B cell (primary cell): ENCODE data around the gene NDRG2. TPM values are rescaled to one million over a fixed set of nuclear protein-coding genes. Genes with fewer than 3 reads are reported as not detected.

Source experiments
- ATAC-seq: fragments of 200-7000 bp; cut with Tn5 transposase; one replicate; pipeline ENCODE4 v1.10.0; 2021; ENCODE audit warnings: low read depth, mild to moderate bottlenecking, moderate number of reproducible peaks, moderate library complexity
- CTCF ChIA-PET: fragments of 350-600 bp; sonication (Branson Sonifier 250); formaldehyde crosslinking; loops from one replicate; lab custom pipeline; 2021; ENCODE audit warnings: antibody characterized with exemption, inconsistent platforms; lab: Charles Lee
- POLR2A ChIA-PET: fragments of 350-600 bp; sonication (Branson Sonifier 250); formaldehyde crosslinking; loops from one replicate; lab custom pipeline; 2021; ENCODE audit warnings: antibody characterized with exemption; lab: Charles Lee
- DNase-seq: peaks from one replicate; pipeline ENCODE4 v3.0.0; 2013
- H2AFZ ChIP-seq: 2 replicates; pipeline ENCODE4 v1.6.1; 2012; ENCODE audit warnings: mild to moderate bottlenecking, low read depth, low read length; ENCODE audit not compliant: insufficient read depth, poor library complexity, severe bottlenecking
- H3K27ac ChIP-seq, 2 donors: 1 replicate in 1 of 2; 2 replicates in 1 of 2; pipeline ENCODE4 v1.5.1; 2012 to 2013; ENCODE audit warnings: low read length in 2 of 2, mild to moderate bottlenecking in 2 of 2, moderate library complexity in 1 of 2
- H3K27me3 ChIP-seq, 4 experiments: fragments of 200-600 bp in 1 of 4; sonication (generic) in 1 of 4; replicated peaks in 1 of 4; 1 replicate in 2 of 4; 2 replicates in 2 of 4; pipeline versions ENCODE4 v1.6.1 to v1.7.0; 2013 to 2016; ENCODE audit warnings: low read length in 3 of 4, mild to moderate bottlenecking in 2 of 4, mixed read lengths in 1 of 4, moderate library complexity in 1 of 4; ENCODE audit not compliant: insufficient read depth in 4 of 4, control insufficient read depth in 3 of 4; ENCODE audit errors: control extremely low read depth in 1 of 4
- H3K36me3 ChIP-seq, 2 experiments: replicated peaks in 1 of 2; 1 replicate in 1 of 2; 2 replicates in 1 of 2; pipeline versions ENCODE4 v1.6.1 to v1.7.1; 2013; ENCODE audit warnings: low read length in 1 of 2; ENCODE audit not compliant: insufficient read depth in 2 of 2, control insufficient read depth in 1 of 2; ENCODE audit errors: control extremely low read depth in 1 of 2, extremely low read depth in 1 of 2
- H3K4me1 ChIP-seq, 2 donors: fragments of 200-600 bp in 1 of 2; sonication (generic) in 1 of 2; 1 replicate in 1 of 2; 2 replicates in 1 of 2; pipeline versions ENCODE4 v1.5.1 to v1.6.1; 2013 to 2017; ENCODE audit warnings: low read length in 2 of 2; ENCODE audit not compliant: control insufficient read depth in 2 of 2, insufficient read depth in 2 of 2
- H3K4me2 ChIP-seq: replicated peaks from 2 replicates; pipeline ENCODE3; 2012; ENCODE audit warnings: mild to moderate bottlenecking, low read depth, low read length; ENCODE audit not compliant: poor library complexity, severe bottlenecking
- H3K4me3 ChIP-seq, 5 experiments: fragments of 200-600 bp in 1 of 5; sonication (generic) in 1 of 5; 1 replicate in 3 of 5; 2 replicates in 2 of 5; pipeline versions ENCODE4 v1.5.1 to v1.7.0; 2011 to 2016; ENCODE audit warnings: low read length in 4 of 5, mild to moderate bottlenecking in 4 of 5, low read depth in 2 of 5, control low read depth in 1 of 5, moderate library complexity in 1 of 5; ENCODE audit not compliant: insufficient read depth in 1 of 5; ENCODE audit errors: control extremely low read depth in 1 of 5, extremely low read depth in 1 of 5
- H3K79me2 ChIP-seq: fragments of 200-600 bp; sonication (generic); one replicate; pipeline ENCODE4 v1.6.0; 2016; ENCODE audit warnings: low read length; ENCODE audit not compliant: control insufficient read depth, insufficient read depth
- H3K9ac ChIP-seq: fragments of 200-600 bp; sonication (generic); 2 replicates; pipeline ENCODE4 v1.6.1; 2017; ENCODE audit warnings: mild to moderate bottlenecking, low read length, moderate library complexity
- H3K9me3 ChIP-seq, 3 donors: one replicate each; pipeline versions ENCODE4 v1.6.1 to v1.7.1; 2013; ENCODE audit warnings: low read length in 2 of 3; ENCODE audit not compliant: control insufficient read depth in 2 of 3, insufficient read depth in 1 of 3; ENCODE audit errors: control extremely low read depth in 1 of 3
- H4K20me1 ChIP-seq: 2 replicates; pipeline ENCODE4 v1.6.0; 2012; ENCODE audit warnings: mild to moderate bottlenecking, low read length; ENCODE audit not compliant: insufficient read depth, control insufficient read depth, poor library complexity, severe bottlenecking
- H3K27ac Mint-ChIP-seq: one replicate; pipeline ENCODE4 v1.8.0; 2021; ENCODE audit warnings: mixed read lengths
- H3K27me3 Mint-ChIP-seq: one replicate; pipeline ENCODE4 v1.8.0; 2021; ENCODE audit warnings: mixed read lengths
- H3K4me1 Mint-ChIP-seq: one replicate; pipeline ENCODE4 v1.8.0; 2021; ENCODE audit warnings: mixed read lengths
- H3K4me3 Mint-ChIP-seq: one replicate; pipeline ENCODE4 v1.8.0; 2021; ENCODE audit warnings: mixed read lengths
- H3K9me3 Mint-ChIP-seq: one replicate; pipeline ENCODE4 v1.8.0; 2022; ENCODE audit warnings: mixed read lengths; ENCODE audit not compliant: insufficient read depth
- CTCF ChIP-seq: fragments of 200-600 bp; IDR thresholded peaks from one replicate; pipeline ENCODE4 v1.8.0; 2022; ENCODE audit warnings: antibody characterized with exemption, mild to moderate bottlenecking
- EZH2 ChIP-seq: IDR thresholded peaks from 2 replicates; pipeline ENCODE4 v1.6.1; 2012; ENCODE audit warnings: borderline replicate concordance, low read depth, mild to moderate bottlenecking, moderate library complexity, low read length; ENCODE audit not compliant: insufficient read depth, poor library complexity, severe bottlenecking
- WGBS: methylation state at CpG from one replicate; pipeline ENCODE4 v1.1.5; 2013; ENCODE audit warnings: missing lambda C conversion rate; ENCODE audit not compliant: insufficient coverage; 5-methylcytosine and 5-hydroxymethylcytosine counted together
- intact Hi-C: fragments of 100-400 bp; cut with micrococcal nuclease; formaldehyde crosslinking; loops from one replicate; pipeline ENCODE4 v1.10.0; 2022
- polyA minus RNA-seq: library from RNA; depleted of rRNA, polyadenylated mRNA; stranded (reverse); fragments of >200 nt; gene quantifications from 2 replicates; pipeline ENCODE4 v1.2.3, GENCODE V29; 2012
- polyA plus RNA-seq: library from polyadenylated mRNA; depleted of rRNA; stranded (reverse); fragments of >200 nt; gene quantifications from 2 replicates; pipeline ENCODE4 v1.2.3, GENCODE V29; 2012
- total RNA-seq, 2 donors: library from RNA; stranded (reverse); fragments of 120-200 nt in 1 of 2; gene quantifications; 1 replicate in 1 of 2; 2 replicates in 1 of 2; pipeline versions ENCODE4 v1.2.3 to v1.2.4, GENCODE V29; 2013 to 2022

NDRG2 gene
- 9.5 and 10.2 TPM in 2 replicates for total RNA-seq
- 7.5 TPM for total RNA-seq (2013)
- polyA plus RNA-seq: 9.8 and 11.8 TPM in 2 replicates
- polyA minus RNA-seq: 8.9 and 10.6 TPM in 2 replicates

GRCh38 chr14:21024585-21025370, at the start of gene NDRG2:
TSS of gene NDRG2 (minus strand) at chr14:21025061. CDS start at chr14:21023315, 1,746 bp downstream.
- Histone ChIP-seq H3K79me2 (no peaks in the 10 kb centered on the region), H3K4me1 (peaks cover 12 to 23% of the 10 kb centered on the region in 2 donors), H3K27ac (no peak within 1 kb of the TSS), H3K9ac (peak within 1 kb of the TSS; percentile 78), H3K4me2 (peak within 1 kb of the TSS; percentile 99), H3K27me3 (peaks cover 0 to 30% (median 8%) of the 10 kb centered on the region in 4 experiments), H3K9me3 (no peaks in the 10 kb centered on the region), H4K20me1 (no peaks in the 10 kb centered on the region), H3K36me3 (no peaks in the 10 kb centered on the region), H3K4me3 (peak within 1 kb of the TSS; percentile 15 to 86 (median 75)), H2AFZ (peak within 1 kb of the TSS; percentile 97)
- no peaks in the 10 kb centered on the region for H3K9me3 Mint-ChIP-seq
- 3% methylated on average over 38 of the region's 72 CpGs for WGBS
- intact Hi-C loops: loop anchor here (2.0 kb wide), 3 partner anchors 46 to 80 kb away; partner anchors contain the start of gene ARHGEF40
- ChIA-PET CTCF (interaction anchor here (2.5 to 2.9 kb wide), 3 partner anchors 10 to 79 kb away, joined by 9 to 23 read pairs (median 14); no protein-coding TSS in a partner anchor), POLR2A (interaction anchor here (0.7 kb wide), 1 partner anchor 46 kb away, joined by 3 read pairs; no protein-coding TSS in a partner anchor)
- H3K4me3 Mint-ChIP-seq: peak within 1 kb of the TSS; percentile 93
- DNase-seq (peak; percentile 83), ATAC-seq (peak; percentile 94)
- peaks cover 19% of the 10 kb centered on the region for H3K4me1 Mint-ChIP-seq
- peak within 1 kb of the TSS; percentile 67 for H3K27ac Mint-ChIP-seq
- no peak for TF ChIP-seq CTCF
- TF ChIP-seq EZH2: no peak
- peaks cover 16% of the 10 kb centered on the region for H3K27me3 Mint-ChIP-seq

- CTCF ChIA-PET: interaction anchor here (0.6 to 6.2 kb wide), 3 partner anchors 17 to 174 kb away, joined by 3 to 133 read pairs (median 91); no protein-coding TSS in a partner anchor
- H3K9ac ChIP-seq: no peak overlapping the region
- no peak for DNase-seq
- no peaks in the 10 kb centered on the region for H4K20me1 ChIP-seq
- H3K27me3 Mint-ChIP-seq: peaks cover 13% of the 10 kb centered on the region
- no peak overlapping the region for H2AFZ ChIP-seq
- H3K27me3 ChIP-seq: peaks cover 0 to 41% (median 11%) of the 10 kb centered on the region in 4 experiments
- 86% methylated on average over 9 of the region's 9 CpGs for WGBS
- no peaks in the 10 kb centered on the region for H3K79me2 ChIP-seq
- intact Hi-C loops: no loop called here
- no peaks in the 10 kb centered on the region for H3K9me3 Mint-ChIP-seq
- no peak overlapping the region for H3K27ac ChIP-seq
- peaks cover 29 to 33% of the 10 kb centered on the region in 2 donors for H3K4me1 ChIP-seq
- no peak overlapping the region for H3K4me3 Mint-ChIP-seq
- no peak overlapping the region for H3K4me2 ChIP-seq
- no peaks in the 10 kb centered on the region for H3K36me3 ChIP-seq
- H3K27ac Mint-ChIP-seq: no peak overlapping the region
- no peak for ATAC-seq
- no peak for TF ChIP-seq EZH2
- TF ChIP-seq CTCF: no peak
- H3K4me1 Mint-ChIP-seq: peaks cover 39% of the 10 kb centered on the region
- peaks cover 0 to 9% (median 0%) of the 10 kb centered on the region in 3 donors for H3K9me3 ChIP-seq
- no peak overlapping the region for H3K4me3 ChIP-seq
- POLR2A ChIA-PET: no interaction called here
Measured at GRCh38 chr14:21073921-21074320, 49.1 kb upstream of the NDRG2 start.
